Measurements from ENCODE around the gene COX15. TPM values are rescaled to one million over a fixed set of nuclear protein-coding genes. Genes with fewer than 3 reads are reported as not detected.

COX15 gene
- total and polyA plus RNA-seq, 2 of the 4 experiments (the other 2 are of a cell fraction) = 18.9 to 40.1 TPM

DNA sequence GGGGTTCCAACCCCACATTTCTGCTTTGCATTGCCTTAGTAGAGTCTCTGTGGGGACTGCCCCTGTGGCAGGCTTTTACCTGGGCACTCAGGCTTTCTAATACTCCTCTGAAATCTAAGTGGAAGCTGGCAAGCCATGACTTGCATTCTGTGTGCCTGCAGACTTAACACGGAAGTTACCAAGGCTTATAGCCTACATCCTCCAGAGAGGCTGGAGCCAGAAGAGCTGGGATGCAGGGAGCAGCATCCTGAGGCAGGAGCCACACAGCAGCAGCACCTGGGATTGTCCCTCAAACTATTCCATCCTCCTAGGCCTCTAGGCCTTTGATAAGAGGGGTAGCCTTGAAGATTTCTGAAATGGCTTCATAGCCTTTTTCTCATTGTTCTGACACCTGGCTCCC, 28.4 kb upstream of the COX15 start:
- no CpG with 5 or more reads among the region's 1 CpG for WGBS, 2 experiments (ENCODE audit: extremely low coverage in 2 of 2, insufficient read length in 1 of 2)
- no peak overlapping the region for H2AK9ac ChIP-seq (replicated peaks; ENCODE audit: low read depth, low read length, poor library complexity)
- dilution Hi-C loops (cut with HindIII; ENCODE audit: low sequenced_read_pairs, unreplicated experiment) = no loop called here
- no peak for DNase-seq
- H3K18ac ChIP-seq (ENCODE audit: low read depth, low read length) = no peak overlapping the region
- no peaks in the 10 kb centered on the region for H3K9me1 ChIP-seq (ENCODE audit: insufficient read depth, low read length)
- no peaks in the 10 kb centered on the region for H3K79me1 ChIP-seq (ENCODE audit: low read depth in 1 of 2, low read length in 2 of 2)
- no peak overlapping the region for H4K91ac ChIP-seq (ENCODE audit: insufficient read depth, low read depth, low read length)
- no peak overlapping the region for H3K4me2 ChIP-seq (ENCODE audit: low read depth, low read length)
- in situ Hi-C loops (cut with MboI; ENCODE audit: low sequenced_read_pairs) = no loop called here
- H2BK120ac ChIP-seq (ENCODE audit: low read depth, low read length) = no peak overlapping the region
- ATAC-seq (ENCODE audit: low read depth) = no peak
- TF ChIP-seq, protein P1, sequence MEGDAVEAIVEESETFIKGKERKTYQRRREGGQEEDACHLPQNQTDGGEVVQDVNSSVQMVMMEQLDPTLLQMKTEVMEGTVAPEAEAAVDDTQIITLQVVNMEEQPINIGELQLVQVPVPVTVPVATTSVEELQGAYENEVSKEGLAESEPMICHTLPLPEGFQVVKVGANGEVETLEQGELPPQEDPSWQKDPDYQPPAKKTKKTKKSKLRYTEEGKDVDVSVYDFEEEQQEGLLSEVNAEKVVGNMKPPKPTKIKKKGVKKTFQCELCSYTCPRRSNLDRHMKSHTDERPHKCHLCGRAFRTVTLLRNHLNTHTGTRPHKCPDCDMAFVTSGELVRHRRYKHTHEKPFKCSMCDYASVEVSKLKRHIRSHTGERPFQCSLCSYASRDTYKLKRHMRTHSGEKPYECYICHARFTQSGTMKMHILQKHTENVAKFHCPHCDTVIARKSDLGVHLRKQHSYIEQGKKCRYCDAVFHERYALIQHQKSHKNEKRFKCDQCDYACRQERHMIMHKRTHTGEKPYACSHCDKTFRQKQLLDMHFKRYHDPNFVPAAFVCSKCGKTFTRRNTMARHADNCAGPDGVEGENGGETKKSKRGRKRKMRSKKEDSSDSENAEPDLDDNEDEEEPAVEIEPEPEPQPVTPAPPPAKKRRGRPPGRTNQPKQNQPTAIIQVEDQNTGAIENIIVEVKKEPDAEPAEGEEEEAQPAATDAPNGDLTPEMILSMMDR (conservative IDR thresholded peaks at IDR 0.05; ENCODE audit: low read depth, low read length) = no peak
- TF ChIP-seq RAD21 (IDR thresholded peaks at IDR 0.05; ENCODE audit: low read length) (no peak), MAFK (IDR thresholded peaks at IDR 0.05; ENCODE audit: low read depth, low read length) (no peak), POLR2A (IDR thresholded peaks at IDR 0.05; ENCODE audit: low read depth, low read length) (no peak), RCOR1 (IDR thresholded peaks at IDR 0.05; ENCODE audit: insufficient replicate concordance, low read length) (no peak), ELK1 (IDR thresholded peaks at IDR 0.05; ENCODE audit: borderline replicate concordance, low read depth, low read length) (no peak), CHD1 (IDR thresholded peaks at IDR 0.05; ENCODE audit: low read depth, low read length) (no peak), BHLHE40 (IDR thresholded peaks at IDR 0.05; ENCODE audit: low read depth, low read length) (no peak), USF2 (IDR thresholded peaks at IDR 0.05; ENCODE audit: low read depth, low read length) (no peak), NFE2L2 (IDR thresholded peaks at IDR 0.05; ENCODE audit: low read depth, low read length) (no peak)
- intact Hi-C loops (cut with micrococcal nuclease) = no loop called here
- H4K5ac ChIP-seq (ENCODE audit: low read depth, low read length) = no peak overlapping the region
- H2BK5ac ChIP-seq (ENCODE audit: low read depth, low read length, poor library complexity, severe bottlenecking) = no peak overlapping the region
- H4K8ac ChIP-seq (ENCODE audit: low read depth in 2 of 2, low read length in 2 of 2) = no peak overlapping the region
- H2BK20ac ChIP-seq (ENCODE audit: low read depth, low read length) = no peak overlapping the region
- no peak overlapping the region for H3K4ac ChIP-seq (ENCODE audit: low read depth, low read length)
- ChIA-PET CTCF (no interaction called here), POLR2A (ENCODE audit: unreplicated experiment) (no interaction called here)
- no peaks in the 10 kb centered on the region; the same call in 1 of the 2 replicates for H3K4me1 ChIP-seq (ENCODE audit: control insufficient read depth, insufficient read depth, low read length)
- no peak overlapping the region for H3K56ac ChIP-seq (ENCODE audit: extremely low read depth, insufficient read depth, low read length)
- no peak overlapping the region for H3K23ac ChIP-seq (ENCODE audit: low read depth, low read length)
- no peak overlapping the region for H2AFZ ChIP-seq (replicated peaks; ENCODE audit: low read length, poor library complexity)
- no peaks in the 10 kb centered on the region for H3K9me3 ChIP-seq (ENCODE audit: control insufficient read depth, insufficient read depth, low read length)
- no peak overlapping the region for H3K14ac ChIP-seq (replicated peaks; ENCODE audit: low read depth, low read length)
- H3K4me3 ChIP-seq (ENCODE audit: insufficient read depth, low read depth, low read length) = no peak overlapping the region
- no peak overlapping the region for H3K27ac ChIP-seq (ENCODE audit: insufficient read depth, low read length)
- no peak overlapping the region for H2AK5ac ChIP-seq (ENCODE audit: low read depth, low read length)
- H3K36me3 ChIP-seq (ENCODE audit: control insufficient read depth, insufficient read depth, low read length) = peaks cover 9% of the 10 kb centered on the region
- no peak overlapping the region for H2BK15ac ChIP-seq (ENCODE audit: low read depth, low read length)
- H3K9ac ChIP-seq (ENCODE audit: low read depth, low read length) = no peak overlapping the region
- no TSS peak for BruUV-seq (replicated peaks)
- H4K20me1 ChIP-seq (ENCODE audit: insufficient read depth, low read length) = no peaks in the 10 kb centered on the region
- no peaks in the 10 kb centered on the region for H3K27me3 ChIP-seq (ENCODE audit: control insufficient read depth, insufficient read depth, low read length)
